Activated naive CD8-positive, alpha-beta T cell treated with anti-CD3 and anti-CD28 coated beads for 36 hours (primary cell): ENCODE results near the gene GUCY2D. TPM values are rescaled to one million over a fixed set of nuclear protein-coding genes. Genes with fewer than 3 reads are reported as not detected.

Source experiments
- DNase-seq: peaks from one replicate; pipeline ENCODE4 v3.0.0; 2021
- H3K27ac Mint-ChIP-seq: one replicate; pipeline ENCODE4 v1.8.0; 2022; ENCODE audit warnings: mild to moderate bottlenecking, moderate library complexity, mixed read lengths
- H3K27me3 Mint-ChIP-seq: one replicate; pipeline ENCODE4 v1.8.0; 2022; ENCODE audit warnings: mild to moderate bottlenecking, mixed read lengths
- H3K36me3 Mint-ChIP-seq: one replicate; pipeline ENCODE4 v1.8.0; 2021; ENCODE audit warnings: mild to moderate bottlenecking, mixed read lengths
- H3K4me1 Mint-ChIP-seq: one replicate; pipeline ENCODE4 v1.8.0; 2021; ENCODE audit warnings: mixed read lengths
- H3K4me3 Mint-ChIP-seq: one replicate; pipeline ENCODE4 v1.8.0; 2022; ENCODE audit warnings: mild to moderate bottlenecking, moderate library complexity, mixed read lengths
- H3K9me3 Mint-ChIP-seq: one replicate; pipeline ENCODE4 v1.8.0; 2022; ENCODE audit warnings: mixed read lengths
- total RNA-seq, 2 experiments: library from RNA; stranded (reverse); gene quantifications; one replicate each; pipeline ENCODE4 v1.2.3, GENCODE V29; 2021

The GUCY2D gene
- total RNA-seq, 2 experiments from 2014 or later, result not detected

- Mint-ChIP-seq H3K27ac (no peak overlapping the region), H3K4me1 (no peaks in the 10 kb centered on the region), H3K4me3 (no peak overlapping the region), H3K27me3 (peaks cover 7% of the 10 kb centered on the region), H3K9me3 (no peaks in the 10 kb centered on the region), H3K36me3 (no peaks in the 10 kb centered on the region)
- no peak for DNase-seq
Observed at GRCh38 chr17:7982666-7983065, 19.7 kb upstream of the GUCY2D start.

DNA sequence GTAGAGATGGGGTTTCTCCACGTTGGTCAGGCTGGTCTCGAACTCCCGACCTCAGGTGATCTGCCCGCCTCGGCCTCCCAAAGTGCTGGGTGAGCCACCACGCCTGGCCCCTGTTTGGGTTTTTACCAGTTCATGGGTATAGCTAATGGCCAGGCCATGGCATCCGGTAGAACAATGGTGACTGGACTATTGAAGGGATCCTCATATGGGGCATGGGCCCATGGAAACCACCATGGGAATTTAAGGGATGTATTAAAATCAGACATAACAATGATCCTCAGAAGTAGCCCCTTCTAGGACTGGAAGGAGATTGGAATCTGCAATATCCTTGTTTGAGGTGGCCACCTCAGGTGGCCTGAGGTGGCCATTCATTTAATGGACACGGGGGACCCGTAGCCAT, 17.5 kb upstream of the GUCY2D start:
- Mint-ChIP-seq H3K27ac (no peak overlapping the region), H3K4me1 (peaks cover 13% of the 10 kb centered on the region), H3K36me3 (no peaks in the 10 kb centered on the region), H3K9me3 (no peaks in the 10 kb centered on the region), H3K4me3 (no peak overlapping the region), H3K27me3 (peaks cover 4% of the 10 kb centered on the region)
- no peak for DNase-seq

DNA sequence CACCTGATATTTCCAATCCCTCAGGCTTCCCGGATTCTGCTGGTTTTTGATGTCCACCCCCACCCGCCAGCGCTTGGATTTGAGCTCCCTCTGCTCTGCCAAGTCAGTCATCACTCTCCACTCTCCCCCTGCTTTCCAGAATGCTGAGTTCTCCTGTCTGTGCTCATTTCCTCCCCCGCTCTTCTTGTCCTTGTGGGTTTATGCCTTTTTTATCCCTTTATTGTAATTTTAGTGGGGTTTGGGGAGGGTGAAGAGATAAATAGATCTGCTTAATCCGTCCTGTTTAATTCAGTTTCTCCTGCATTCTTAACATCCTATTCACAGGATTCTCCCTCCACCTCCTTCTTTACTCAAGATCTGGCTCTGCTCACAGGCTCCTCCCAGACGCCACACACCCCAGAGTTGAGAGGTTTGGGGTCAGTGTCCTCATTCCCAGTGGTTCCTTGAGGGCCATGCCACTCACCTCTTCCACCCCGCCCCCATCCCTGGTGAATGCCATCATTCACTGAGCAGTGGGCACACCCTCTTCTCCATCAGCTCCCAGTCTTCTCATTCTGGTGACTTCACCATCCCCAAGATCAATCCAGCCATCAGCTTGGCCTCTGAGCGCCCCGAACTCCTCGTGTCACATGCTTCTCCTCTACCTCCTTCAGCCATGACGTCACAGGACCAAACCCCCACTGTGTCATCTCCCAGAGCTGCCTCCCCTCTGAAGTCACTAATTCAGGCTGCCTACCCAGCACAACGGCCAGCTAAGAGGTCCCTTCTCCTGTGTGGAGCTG, 15.1 kb upstream of the GUCY2D start:
- no peaks in the 10 kb centered on the region for H3K36me3 Mint-ChIP-seq

DNA sequence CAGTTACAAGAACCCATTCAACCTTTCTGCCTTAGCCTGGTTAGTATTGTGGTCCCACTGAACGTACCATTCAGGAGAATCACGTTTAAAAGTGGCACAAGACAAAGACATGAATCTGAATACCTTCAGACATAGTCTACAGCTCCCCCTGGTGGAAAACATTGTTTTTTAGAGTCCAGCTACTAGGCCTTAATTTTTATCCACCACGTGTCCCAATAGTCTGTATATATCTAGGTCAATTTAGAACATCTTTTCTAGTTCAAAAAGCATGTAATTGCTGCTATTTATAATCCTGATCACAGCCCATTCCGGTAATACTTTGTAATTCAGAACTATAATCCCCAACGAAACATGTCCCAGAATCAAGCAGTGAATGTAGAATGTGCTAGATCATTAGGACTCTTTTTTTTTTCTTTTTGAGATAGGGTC, 13.7 kb upstream of the GUCY2D start:
- Mint-ChIP-seq H3K9me3 (no peaks in the 10 kb centered on the region), H3K27me3 (no peaks in the 10 kb centered on the region), H3K4me3 (peak overlapping the region; percentile 78), H3K4me1 (peaks cover 21% of the 10 kb centered on the region), H3K27ac (peak overlapping the region; percentile 85), H3K36me3 (no peaks in the 10 kb centered on the region)
- DNase-seq, result peak; percentile 28

More for the DNA sequence above, 15.1 kb upstream of the GUCY2D start:
- peaks cover 19% of the 10 kb centered on the region for H3K4me1 Mint-ChIP-seq
- no peak overlapping the region for H3K4me3 Mint-ChIP-seq
- H3K27me3 Mint-ChIP-seq, result no peaks in the 10 kb centered on the region
- H3K9me3 Mint-ChIP-seq, result no peaks in the 10 kb centered on the region
- H3K27ac Mint-ChIP-seq, result no peak overlapping the region
- no peak for DNase-seq

DNA sequence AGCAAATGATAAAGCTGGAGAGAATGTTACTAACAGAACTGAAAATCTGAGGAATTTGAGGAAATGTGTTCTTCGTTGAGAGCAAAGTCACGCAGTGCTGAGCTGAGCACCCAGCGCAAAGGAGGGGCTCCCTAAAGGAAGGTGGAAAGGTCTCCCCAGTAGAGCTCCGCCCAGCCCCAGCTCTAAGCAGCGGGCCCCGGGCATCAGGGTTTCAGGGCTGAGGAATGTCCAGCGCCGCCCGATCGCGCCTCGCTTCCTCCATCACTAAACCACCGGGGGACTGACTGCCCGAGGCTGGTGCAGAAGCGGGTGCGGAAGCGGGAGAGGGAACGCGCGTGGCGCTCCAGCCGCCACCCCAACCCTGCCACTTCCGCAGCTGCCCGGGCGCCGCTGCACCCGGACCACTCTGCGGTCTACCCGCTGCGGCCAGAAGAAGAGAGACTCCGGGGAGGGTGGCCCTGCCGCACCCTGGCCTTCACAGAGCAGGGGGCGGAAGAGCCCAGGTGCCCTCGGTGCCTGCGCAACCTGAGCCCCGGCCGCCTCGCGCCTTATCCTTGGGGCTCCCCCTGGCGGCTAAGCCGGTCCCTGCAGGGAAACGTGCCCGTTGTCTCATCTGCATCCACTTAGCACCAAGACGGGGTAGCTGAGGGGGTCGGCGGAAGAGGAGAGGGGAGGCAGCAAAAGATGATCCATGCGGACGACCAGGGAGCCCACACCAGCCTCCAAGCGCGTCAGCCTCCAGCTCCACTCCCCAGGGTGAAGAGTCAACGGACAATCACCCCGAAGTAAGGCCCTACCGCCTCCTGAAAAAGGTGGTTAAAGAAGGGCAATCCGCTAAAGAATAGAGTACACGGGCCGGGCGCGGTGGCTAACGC, 12.4 kb upstream of the GUCY2D start:
- peak overlapping the region; percentile 85 for H3K27ac Mint-ChIP-seq
- H3K4me1 Mint-ChIP-seq, result peaks cover 21% of the 10 kb centered on the region
- H3K9me3 Mint-ChIP-seq, result no peaks in the 10 kb centered on the region
- peak; percentile 91 for DNase-seq
- peaks cover under 1% of the 10 kb centered on the region for H3K27me3 Mint-ChIP-seq
- no peaks in the 10 kb centered on the region for H3K36me3 Mint-ChIP-seq
- peak overlapping the region; percentile 78 for H3K4me3 Mint-ChIP-seq

GRCh38 chr17:7992516-7992915, 9.9 kb upstream of the GUCY2D start:
- Mint-ChIP-seq H3K27ac (no peak overlapping the region), H3K9me3 (no peaks in the 10 kb centered on the region), H3K27me3 (peaks cover 7% of the 10 kb centered on the region), H3K4me1 (peaks cover 24% of the 10 kb centered on the region), H3K4me3 (no peak overlapping the region), H3K36me3 (no peaks in the 10 kb centered on the region)
- no peak for DNase-seq

DNA sequence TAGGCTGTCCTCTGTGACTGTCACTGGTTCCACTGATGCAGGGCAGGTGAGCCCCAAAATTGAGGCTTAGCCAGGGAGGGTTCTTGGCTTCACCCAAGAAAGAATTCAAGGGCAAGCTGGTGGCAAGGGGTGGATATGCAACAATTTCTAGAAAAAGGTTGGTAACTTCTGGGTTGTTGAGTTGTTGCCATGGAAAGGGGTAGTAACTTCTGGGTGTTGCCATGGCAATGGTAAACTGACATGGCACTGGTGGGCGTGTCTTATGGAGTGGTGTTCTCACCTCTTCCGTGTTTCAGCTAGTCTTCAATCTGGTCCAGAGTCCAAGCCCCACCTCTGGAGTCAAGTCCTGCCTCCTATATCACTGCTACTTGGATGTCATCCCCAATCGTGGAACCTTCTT, 9.5 kb upstream of the GUCY2D start:
- H3K9me3 Mint-ChIP-seq, result no peaks in the 10 kb centered on the region
- peaks cover 24% of the 10 kb centered on the region for H3K4me1 Mint-ChIP-seq
- H3K27me3 Mint-ChIP-seq, result peaks cover 7% of the 10 kb centered on the region
- H3K36me3 Mint-ChIP-seq, result no peaks in the 10 kb centered on the region
- H3K27ac Mint-ChIP-seq, result no peak overlapping the region
- no peak for DNase-seq
- H3K4me3 Mint-ChIP-seq, result no peak overlapping the region

DNA sequence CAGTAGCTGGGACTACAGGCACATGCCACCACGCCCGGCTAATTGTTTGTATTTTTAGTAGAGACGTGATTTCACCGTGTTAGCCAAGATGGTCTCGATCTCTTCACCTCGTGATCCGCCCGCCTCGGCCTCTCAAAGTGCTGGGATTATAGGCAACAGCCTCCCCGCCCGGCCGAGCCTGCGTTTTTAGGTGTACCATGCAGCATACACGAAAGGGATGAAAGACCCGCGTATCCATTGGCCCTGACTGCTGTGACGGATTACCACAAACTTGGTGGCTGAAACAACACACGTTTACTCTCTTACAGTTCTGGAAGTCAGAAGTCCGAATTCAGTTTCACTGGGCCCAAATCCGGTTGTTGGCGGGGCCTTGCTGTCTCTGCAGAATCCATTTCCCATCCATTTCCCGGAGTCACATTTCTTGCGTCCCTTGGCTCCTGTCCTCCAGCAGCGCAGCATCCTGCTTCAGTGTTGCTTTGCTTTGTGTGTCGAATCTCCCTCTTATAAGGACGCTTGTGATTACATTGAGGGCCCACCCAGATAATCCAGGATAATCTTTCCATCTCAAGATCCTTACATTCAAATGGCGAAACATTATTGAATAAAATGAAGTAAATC, 8.3 kb upstream of the GUCY2D start:
- Mint-ChIP-seq H3K27me3 (peaks cover 14% of the 10 kb centered on the region), H3K4me1 (peaks cover 16% of the 10 kb centered on the region), H3K36me3 (no peaks in the 10 kb centered on the region), H3K4me3 (no peak overlapping the region), H3K9me3 (no peaks in the 10 kb centered on the region), H3K27ac (no peak overlapping the region)
- no peak for DNase-seq

DNA sequence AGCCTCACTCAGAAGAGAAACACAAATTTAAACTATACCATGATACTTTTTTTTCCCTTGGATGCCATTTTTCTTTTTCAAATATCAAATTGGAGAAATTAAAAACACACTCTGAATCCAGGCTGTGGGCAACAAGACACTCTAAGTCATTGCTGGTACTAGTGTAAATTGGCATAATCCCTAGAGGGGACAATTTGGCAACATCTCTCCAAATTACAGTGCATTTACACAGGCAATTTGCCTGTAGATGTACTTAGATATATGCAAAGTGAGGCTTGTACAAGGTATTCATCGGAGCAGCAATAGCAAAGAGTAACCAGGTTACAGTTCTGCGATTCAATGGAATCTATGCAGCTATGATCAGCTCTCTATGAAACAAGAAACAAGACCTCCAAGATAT, 6.7 kb upstream of the GUCY2D start:
- peaks cover 22% of the 10 kb centered on the region for H3K27me3 Mint-ChIP-seq

DNA sequence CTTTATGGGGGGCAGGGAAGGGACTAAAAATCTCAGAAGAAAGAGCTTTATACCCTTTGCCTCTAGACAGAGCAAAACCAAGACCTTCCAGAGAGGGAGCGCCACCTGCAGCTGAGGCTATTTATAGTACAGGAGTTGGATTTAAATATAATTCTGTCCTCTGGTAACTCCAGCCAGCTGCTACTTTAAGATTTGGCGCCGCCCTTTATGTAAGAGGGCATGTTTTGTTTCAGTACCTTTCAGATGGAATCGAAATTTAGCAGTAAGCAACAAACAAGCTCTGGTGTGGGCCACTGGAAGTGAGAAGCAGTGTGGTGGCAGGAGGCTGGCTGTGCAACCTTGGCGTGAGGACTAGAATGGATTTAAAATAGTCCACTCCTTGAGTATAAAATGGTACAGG, 5.2 kb upstream of the GUCY2D start:
- peaks cover 8% of the 10 kb centered on the region for H3K4me1 Mint-ChIP-seq
- H3K27me3 Mint-ChIP-seq, result peaks cover 34% of the 10 kb centered on the region
- DNase-seq, result peak; percentile 30
- no peaks in the 10 kb centered on the region for H3K36me3 Mint-ChIP-seq
- H3K9me3 Mint-ChIP-seq, result no peaks in the 10 kb centered on the region
- no peak overlapping the region for H3K4me3 Mint-ChIP-seq
- no peak overlapping the region for H3K27ac Mint-ChIP-seq

More for the DNA sequence above, 6.7 kb upstream of the GUCY2D start:
- Mint-ChIP-seq H3K27ac (no peak overlapping the region), H3K9me3 (no peaks in the 10 kb centered on the region), H3K36me3 (no peaks in the 10 kb centered on the region), H3K4me1 (peaks cover 7% of the 10 kb centered on the region), H3K4me3 (no peak overlapping the region)
- no peak for DNase-seq

GRCh38 chr17:8002721-8003593, 542 bp downstream of the GUCY2D start:
- Mint-ChIP-seq H3K27ac (no peak overlapping the region), H3K27me3 (peaks cover 55% of the 10 kb centered on the region), H3K4me3 (no peak overlapping the region), H3K36me3 (no peaks in the 10 kb centered on the region), H3K4me1 (peaks cover 5% of the 10 kb centered on the region), H3K9me3 (no peaks in the 10 kb centered on the region)
- no peak for DNase-seq

- Mint-ChIP-seq H3K4me1 (peaks cover 5% of the 10 kb centered on the region), H3K9me3 (no peaks in the 10 kb centered on the region), H3K4me3 (no peak overlapping the region), H3K36me3 (no peaks in the 10 kb centered on the region), H3K27me3 (peaks cover 52% of the 10 kb centered on the region), H3K27ac (no peak overlapping the region)
- DNase-seq, result no peak
Observed at GRCh38 chr17:8003594-8004181, 1.3 kb downstream of the GUCY2D start.

DNA sequence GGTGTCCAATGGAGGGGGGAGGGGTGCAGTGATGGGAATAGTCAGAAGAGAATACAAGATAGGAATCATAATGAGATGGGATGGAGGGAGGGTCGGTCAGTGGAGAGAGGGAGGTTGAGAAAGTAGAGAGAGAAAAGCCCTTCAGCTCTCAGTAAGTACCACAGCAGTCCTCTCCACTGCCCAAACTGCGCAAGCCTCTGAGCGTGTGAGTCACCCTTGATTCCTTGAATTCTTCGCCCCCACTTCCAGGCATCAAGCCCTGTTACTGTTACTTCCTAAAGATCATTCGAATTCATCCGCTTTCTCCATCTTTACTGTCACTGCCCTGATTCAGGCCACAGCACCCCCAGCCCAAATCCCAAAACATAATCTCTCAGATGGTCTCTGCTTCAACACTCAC, 2.5 kb downstream of the GUCY2D start:
- H3K9me3 Mint-ChIP-seq, result no peaks in the 10 kb centered on the region
- H3K4me1 Mint-ChIP-seq, result peaks cover 5% of the 10 kb centered on the region
- H3K27me3 Mint-ChIP-seq, result peaks cover 45% of the 10 kb centered on the region
- no peak overlapping the region for H3K27ac Mint-ChIP-seq
- H3K36me3 Mint-ChIP-seq, result no peaks in the 10 kb centered on the region
- no peak for DNase-seq
- no peak overlapping the region for H3K4me3 Mint-ChIP-seq

- DNase-seq, result no peak
- Mint-ChIP-seq H3K4me1 (peaks cover 5% of the 10 kb centered on the region), H3K36me3 (no peaks in the 10 kb centered on the region), H3K9me3 (no peaks in the 10 kb centered on the region), H3K27me3 (peaks cover 44% of the 10 kb centered on the region), H3K27ac (no peak overlapping the region), H3K4me3 (no peak overlapping the region)
Observed at GRCh38 chr17:8005357-8005756, 2.9 kb downstream of the GUCY2D start.
